Erythroblast (primary cell): Measurements from ENCODE around the gene ALKAL2.

Experiments
- GATA1 ChIP-seq: IDR thresholded peaks from 2 replicates; pipeline ENCODE4 v1.6.1; 2011; ENCODE audit warnings: low read depth, mild to moderate bottlenecking, control low read depth, low read length, moderate library complexity
- POLR2A ChIP-seq: IDR thresholded peaks from 2 replicates; pipeline ENCODE4 v1.6.1; 2011; ENCODE audit warnings: mild to moderate bottlenecking, low read length

GRCh38 chr2:286774-287392, 1.0 kb downstream of the ALKAL2 start:
- TF ChIP-seq POLR2A: no peak
- TF ChIP-seq GATA1: no peak
